ENCODE measurements around the gene CCDC120.

- TF ChIP-seq EZH2phosphoT487 (IDR thresholded peaks at IDR 0.05; ENCODE audit: insufficient read depth, low read depth) (no peak), EZH2 (IDR thresholded peaks at IDR 0.05; ENCODE audit: insufficient read depth, poor library complexity, severe bottlenecking) (no peak)
These were observed 57.9 kb downstream of the CCDC120 start for GRCh38 chrX:49116716-49117115.

All from GM23248 (cell line).